NCI-H748 (cell line): Measurements from ENCODE around the gene R3HCC1L.

Source experiments
- DNase-seq: peaks from one replicate; lab custom pipeline; 2025; ENCODE audit not compliant: unreplicated experiment; lab: John Stamatoyannopoulos, UW

The R3HCC1L gene

GRCh38 chr10:98134431-98135221, at the start of gene R3HCC1L:
R3HCC1L (plus strand) TSS chr10:98134657; CDS start chr10:98208115, 73,458 bp downstream.
- peak; percentile 90 for DNase-seq

- no peak for DNase-seq
Observed at GRCh38 chr10:98085238-98085637, 49.2 kb upstream of the R3HCC1L start.

DNA sequence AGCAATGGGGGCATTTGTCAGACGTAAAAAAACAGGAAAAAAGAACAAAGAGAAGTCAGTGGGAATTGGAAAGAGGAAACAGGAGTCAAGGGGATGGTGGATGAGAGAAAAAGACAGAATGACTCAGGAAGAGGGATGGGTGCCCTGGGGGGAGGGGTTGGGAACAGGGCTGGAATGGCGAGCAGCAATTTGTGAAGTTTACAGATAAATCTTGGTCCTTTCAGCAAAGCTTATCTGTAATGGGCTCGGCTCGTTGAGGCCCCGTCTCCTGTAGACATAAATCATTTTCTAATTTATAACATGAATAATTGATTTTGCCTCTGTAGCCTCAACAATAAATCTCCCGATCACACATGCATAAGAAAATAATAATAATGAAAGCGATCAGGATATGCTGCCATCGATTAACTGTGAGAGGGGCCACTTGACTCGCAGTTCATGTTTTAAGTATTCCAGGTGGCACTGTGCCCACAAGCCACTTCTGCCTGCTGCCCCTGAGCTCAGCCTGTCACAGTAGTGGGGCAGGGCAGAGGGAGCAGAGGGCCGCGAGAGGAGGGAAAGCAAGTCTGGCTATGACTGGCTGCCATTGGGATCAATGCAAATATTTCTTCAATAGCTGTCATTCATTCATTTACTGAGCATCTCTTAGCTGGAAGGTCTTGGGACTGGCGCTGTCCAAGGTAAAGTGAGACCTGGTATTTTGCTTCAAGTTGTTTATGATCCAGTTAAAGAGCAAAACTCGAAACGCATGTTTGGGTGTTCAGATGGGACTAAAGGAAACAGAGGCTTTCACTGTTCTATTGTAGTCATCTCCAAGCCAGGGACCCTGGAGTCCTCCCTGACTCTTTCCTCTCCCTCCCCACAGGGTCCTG, 47.4 kb upstream of the R3HCC1L start:
- peak; percentile 29 for DNase-seq

GRCh38 chr10:98088186-98088971, 46.1 kb upstream of the R3HCC1L start:
- DNase-seq = no peak

DNA sequence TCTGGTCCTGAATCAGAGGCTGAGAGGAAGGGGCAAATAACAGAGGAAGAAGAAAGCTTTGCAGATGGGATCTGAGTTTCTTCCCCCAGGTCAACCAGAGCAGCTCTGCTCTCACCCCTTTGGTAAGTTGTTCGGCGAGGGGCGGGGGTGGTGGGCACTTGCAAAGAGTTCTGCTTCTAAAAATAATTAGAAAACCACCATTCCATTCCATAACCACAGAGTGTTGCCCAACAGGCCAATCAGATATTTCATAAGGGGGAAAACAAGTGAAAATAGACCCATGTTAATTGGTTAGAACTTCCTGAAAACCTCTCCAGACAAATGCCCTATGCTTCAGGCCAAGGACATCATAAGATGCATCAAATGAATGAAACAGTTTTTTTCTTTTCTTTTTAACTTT, 43.6 kb upstream of the R3HCC1L start:
- DNase-seq = no peak

DNA sequence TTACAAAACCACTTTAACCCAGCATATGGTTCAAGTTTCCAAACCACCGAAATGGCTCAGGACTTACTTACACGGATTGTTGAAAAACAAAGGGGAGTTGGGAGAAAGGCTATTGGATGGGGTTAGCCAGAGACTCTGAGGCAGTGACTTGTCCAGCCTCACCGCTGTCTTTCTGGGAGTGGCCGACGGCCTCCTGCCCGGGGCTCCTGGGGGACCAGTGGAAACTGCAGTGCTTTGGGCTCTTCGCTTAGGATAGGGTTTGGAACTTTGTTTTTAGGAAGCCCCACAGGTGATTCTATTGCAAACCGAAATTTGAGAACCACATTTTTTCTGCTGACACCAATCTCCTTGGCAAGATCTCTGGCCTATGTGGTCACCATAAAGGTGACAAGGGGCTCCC, 38.1 kb upstream of the R3HCC1L start:
- DNase-seq = no peak

DNA sequence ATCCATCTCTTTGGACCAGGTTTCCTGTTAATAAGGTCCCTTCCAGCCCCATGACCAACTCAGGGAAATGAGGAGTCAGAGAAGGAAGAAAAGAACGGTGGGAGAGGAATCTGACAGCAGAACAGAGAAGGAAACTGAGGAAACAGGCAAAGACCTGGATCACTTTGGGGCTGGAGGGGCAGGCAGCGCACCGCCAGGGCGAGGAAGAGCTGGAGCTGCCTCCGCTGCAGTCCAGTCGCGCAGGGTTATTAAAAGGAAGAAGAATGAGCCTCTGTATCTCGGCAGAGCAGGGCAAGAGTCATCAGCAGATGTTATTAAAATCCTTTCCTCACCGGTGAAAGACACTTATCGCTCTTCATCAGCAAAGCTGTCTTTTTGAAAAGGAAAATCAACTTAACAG, 37.7 kb upstream of the R3HCC1L start:
- no peak for DNase-seq

DNA sequence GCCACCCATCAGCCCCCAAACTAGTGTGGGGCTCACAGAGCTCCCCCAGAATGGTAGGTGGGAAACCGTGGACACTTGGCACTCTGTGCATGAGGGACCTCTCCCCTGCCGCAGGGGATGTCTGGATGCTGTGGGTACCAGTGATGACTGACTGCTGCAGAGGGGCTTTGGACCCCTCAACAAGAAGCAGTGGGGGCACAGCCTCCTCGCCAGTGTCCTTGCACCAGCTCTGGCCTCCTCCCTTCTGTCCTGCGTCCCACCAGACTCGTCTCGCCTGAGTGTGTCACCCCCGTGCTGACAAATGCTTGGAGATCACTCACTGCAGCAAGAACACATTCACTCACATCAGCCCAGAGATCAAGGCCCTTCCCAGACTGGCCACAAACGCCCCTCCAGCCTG, 37.3 kb upstream of the R3HCC1L start:
- no peak for DNase-seq

- peak; percentile 94 for DNase-seq
Observed at GRCh38 chr10:98097616-98098015, 36.8 kb upstream of the R3HCC1L start.

GRCh38 chr10:98098247-98098646, 36.2 kb upstream of the R3HCC1L start:
- no peak for DNase-seq

DNA sequence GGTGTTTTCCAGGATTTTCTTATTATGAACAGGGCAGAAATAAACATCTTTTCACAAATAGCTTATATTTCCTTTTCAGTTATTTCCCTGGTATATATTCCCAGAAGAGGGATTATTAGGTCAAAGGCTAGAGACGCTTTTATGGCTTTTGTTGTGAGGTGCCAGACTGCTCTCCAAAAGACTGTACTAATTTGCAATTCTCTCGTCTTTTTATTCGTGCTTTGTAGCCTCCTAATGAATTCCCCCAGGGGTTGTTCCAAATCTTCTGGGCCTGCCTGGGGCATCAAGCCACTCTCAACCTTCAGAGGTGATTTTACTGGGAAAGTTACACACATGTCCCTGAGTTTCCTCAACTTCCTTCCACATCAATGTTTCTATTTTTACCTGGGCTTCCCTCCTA, 34.0 kb upstream of the R3HCC1L start:
- no peak for DNase-seq

DNA sequence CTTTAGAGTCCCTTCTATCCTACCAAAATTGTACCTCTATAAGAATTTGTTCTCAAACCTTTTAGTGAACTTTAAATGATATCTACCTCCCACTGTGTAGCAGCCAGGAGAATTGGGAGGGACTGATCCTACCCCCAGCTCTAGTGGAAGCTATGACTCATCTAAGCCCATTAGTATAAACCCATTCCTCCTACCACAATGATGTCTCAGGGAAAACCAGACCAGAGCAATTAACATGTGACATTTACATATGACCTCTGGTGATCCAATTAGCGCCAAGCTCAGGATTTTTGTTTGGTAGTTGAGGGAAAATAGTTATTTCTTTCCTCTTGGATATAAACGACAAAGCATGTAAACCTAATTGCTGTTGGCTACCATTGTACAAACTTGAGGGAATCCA, 33.1 kb upstream of the R3HCC1L start:
- DNase-seq = no peak

GRCh38 chr10:98104125-98104524, 30.3 kb upstream of the R3HCC1L start:
- no peak for DNase-seq

- no peak for DNase-seq
Observed at GRCh38 chr10:98106531-98106930, 27.9 kb upstream of the R3HCC1L start.

DNA sequence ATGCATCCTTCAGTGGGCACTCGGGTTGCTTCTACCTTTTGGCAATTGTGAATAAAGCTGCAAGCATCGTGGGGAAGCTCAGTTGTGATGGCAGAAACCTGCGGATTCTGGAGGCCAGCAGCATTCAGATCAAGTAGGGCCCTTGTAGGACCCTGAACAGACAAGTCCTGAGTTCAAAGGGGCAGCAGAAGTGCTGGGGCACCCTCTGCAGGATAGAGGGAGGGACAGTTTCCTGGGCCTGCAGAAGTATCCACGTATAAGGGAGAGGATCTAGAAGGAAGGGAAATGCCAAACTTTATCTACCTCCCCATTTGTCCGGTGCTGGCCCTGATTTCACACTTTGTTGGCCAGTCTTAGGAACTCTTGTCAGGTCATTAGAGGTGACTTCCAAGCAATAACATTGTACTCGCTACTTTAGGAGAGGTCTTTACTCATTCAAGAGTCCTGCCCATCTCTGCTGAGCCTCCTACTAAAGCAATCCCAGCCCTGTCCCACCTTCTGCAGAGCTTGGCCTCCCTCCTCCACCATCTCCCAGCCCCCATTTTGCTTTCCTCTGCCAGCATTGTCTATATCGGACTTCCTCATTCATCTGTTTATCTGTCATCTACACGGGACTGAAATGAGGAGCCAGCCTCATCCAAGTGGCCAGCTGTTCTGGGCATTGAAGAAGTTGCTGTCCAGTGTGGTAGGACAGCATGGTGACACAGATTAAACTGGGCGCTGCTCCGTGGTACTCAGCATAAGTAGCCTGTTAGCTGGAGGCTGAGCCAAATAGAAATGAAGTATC, 26.6 kb upstream of the R3HCC1L start:
- DNase-seq = peak; percentile 3

DNA sequence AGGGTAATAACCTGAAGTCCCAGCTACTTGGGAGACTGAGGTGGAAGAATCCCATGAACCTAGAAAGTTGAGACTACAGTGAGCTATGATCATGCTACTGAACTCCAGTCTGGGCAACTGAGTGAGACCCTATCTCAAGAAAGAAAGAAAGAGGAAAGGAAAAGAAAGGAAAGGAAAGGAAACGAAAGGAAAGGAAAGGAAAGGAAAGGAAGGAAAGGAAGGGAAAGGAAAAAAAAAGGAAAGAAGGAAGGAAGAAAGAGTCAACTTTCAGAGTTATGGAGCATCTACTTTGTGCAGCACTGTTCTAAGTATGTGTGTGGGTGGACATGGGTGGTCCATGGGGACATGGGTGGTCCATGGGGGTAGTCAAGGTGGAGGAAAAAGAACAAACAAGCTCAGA, 24.1 kb upstream of the R3HCC1L start:
- DNase-seq = no peak

DNA sequence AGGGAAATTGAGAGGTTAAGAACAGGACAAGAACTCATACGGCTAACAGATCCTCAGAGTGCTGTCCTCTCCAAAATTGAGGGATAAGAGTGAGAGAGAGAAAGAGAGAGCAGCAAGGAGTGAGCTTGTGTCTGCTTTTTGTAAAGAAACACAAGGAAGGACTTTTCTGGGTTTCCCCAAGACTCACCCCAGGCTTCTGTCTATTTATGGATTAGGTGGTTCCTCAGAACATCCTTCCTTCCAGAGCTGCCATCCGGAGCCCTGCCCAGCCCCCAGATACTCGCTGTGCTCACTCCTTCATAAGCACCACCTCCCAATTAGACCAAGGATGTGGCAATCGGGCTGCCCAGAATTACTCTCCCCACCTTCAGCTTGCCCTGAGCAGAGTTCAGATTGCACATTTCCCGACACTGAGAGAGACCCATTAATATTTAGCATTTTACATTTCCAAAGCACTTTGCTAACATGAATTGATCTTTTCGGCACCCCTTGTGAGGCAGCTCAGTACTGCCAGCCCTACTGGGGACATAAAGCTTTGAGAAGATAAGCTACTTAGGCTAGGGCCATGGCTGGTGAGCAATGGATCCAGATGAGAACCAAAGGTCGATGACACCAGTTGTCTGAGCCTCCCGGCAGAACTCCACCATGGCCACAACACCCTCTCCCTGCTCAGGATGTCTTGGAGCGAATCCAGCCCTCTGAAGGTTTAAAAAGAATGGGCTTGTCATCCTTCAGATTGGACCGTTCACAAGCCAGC, 19.2 kb upstream of the R3HCC1L start:
- no peak for DNase-seq

DNA sequence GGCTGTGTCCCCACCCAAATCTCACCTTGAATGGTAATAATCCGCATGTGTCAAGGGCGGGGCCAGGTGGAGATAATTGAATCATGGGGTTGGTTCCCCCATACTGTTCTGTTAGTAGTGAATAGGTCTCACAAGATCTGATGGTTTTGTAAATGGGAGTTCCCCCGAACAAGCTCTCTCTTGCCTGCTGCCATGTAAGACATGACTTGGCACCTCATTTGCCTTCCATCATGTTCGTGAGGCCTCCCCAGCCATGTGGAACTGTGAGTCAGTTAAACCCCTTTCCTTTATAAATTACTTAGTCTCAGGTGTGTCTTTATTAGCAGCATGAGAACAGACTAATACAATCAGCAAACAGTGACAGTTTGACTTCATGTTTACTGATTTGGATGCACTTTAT, 14.6 kb upstream of the R3HCC1L start:
- DNase-seq = no peak

GRCh38 chr10:98125940-98126631, 8.4 kb upstream of the R3HCC1L start:
- no peak for DNase-seq
